Naive thymus-derived CD4-positive, alpha-beta T cell (primary cell): Measurements from ENCODE around the gene IL4. TPM values are rescaled to one million over a fixed set of nuclear protein-coding genes. Genes with fewer than 3 reads are reported as not detected.

Source experiments
- ATAC-seq: fragments of 150-1000 bp; cut with Tn5 transposase; 2 replicates; pipeline ENCODE4 v1.10.0; 2021; ENCODE audit warnings: mild to moderate bottlenecking, moderate library complexity
- CTCF ChIA-PET: fragments of 350-600 bp; sonication (Branson Sonifier 250); formaldehyde crosslinking; loops from one replicate; lab custom pipeline; 2021; ENCODE audit warnings: antibody characterized with exemption; lab: Charles Lee
- POLR2A ChIA-PET: fragments of 350-600 bp; sonication (Branson Sonifier 250); formaldehyde crosslinking; loops from one replicate; lab custom pipeline; 2021; ENCODE audit warnings: antibody characterized with exemption, inconsistent platforms; lab: Charles Lee
- DNase-seq, 9 donors: peaks; one replicate each; pipeline versions ENCODE4 v3.0.0 to v3.0.0-alpha.2; 2020 to 2022; ENCODE audit warnings: mixed read lengths in 1 of 9
- H3K27ac ChIP-seq: one replicate; pipeline ENCODE4 v1.7.0; 2013; ENCODE audit warnings: mild to moderate bottlenecking, low read depth, low read length, moderate library complexity
- H3K27me3 ChIP-seq, 2 donors: one replicate each; pipeline ENCODE4 v1.7.0; 2013; ENCODE audit warnings: low read length in 2 of 2, mild to moderate bottlenecking in 2 of 2, moderate library complexity in 2 of 2; ENCODE audit not compliant: control insufficient read depth in 2 of 2, insufficient read depth in 2 of 2
- H3K36me3 ChIP-seq, 3 experiments: 1 replicate in 2 of 3; 2 replicates in 1 of 3; pipeline ENCODE4 v1.7.0; 2013; ENCODE audit warnings: low read length in 3 of 3, mild to moderate bottlenecking in 3 of 3, moderate library complexity in 1 of 3; ENCODE audit not compliant: insufficient read depth in 3 of 3, control insufficient read depth in 2 of 3
- H3K4me1 ChIP-seq, 2 donors: one replicate each; pipeline ENCODE4 v1.7.0; 2013; ENCODE audit warnings: low read length in 2 of 2, mild to moderate bottlenecking in 2 of 2, moderate library complexity in 1 of 2; ENCODE audit not compliant: control insufficient read depth in 2 of 2, insufficient read depth in 2 of 2
- H3K4me3 ChIP-seq: 2 replicates; pipeline ENCODE4 v1.7.0; 2013; ENCODE audit warnings: mild to moderate bottlenecking, low read length
- H3K9me3 ChIP-seq, 3 experiments: 1 replicate in 2 of 3; 2 replicates in 1 of 3; pipeline ENCODE4 v1.7.0; 2013; ENCODE audit warnings: low read length in 3 of 3; ENCODE audit not compliant: control insufficient read depth in 2 of 3
- H3K27ac Mint-ChIP-seq, 9 donors: one replicate each; pipeline ENCODE4 v1.8.0; 2020 to 2022; ENCODE audit warnings: mixed read lengths in 9 of 9, mild to moderate bottlenecking in 8 of 9, moderate library complexity in 5 of 9, inconsistent platforms in 2 of 9
- H3K27me3 Mint-ChIP-seq, 5 donors: one replicate each; pipeline ENCODE4 v1.8.0; 2021 to 2022; ENCODE audit warnings: mixed read lengths in 5 of 5, mild to moderate bottlenecking in 1 of 5
- H3K36me3 Mint-ChIP-seq, 5 donors: one replicate each; pipeline ENCODE4 v1.8.0; 2020 to 2022; ENCODE audit warnings: mixed read lengths in 5 of 5, mild to moderate bottlenecking in 3 of 5, inconsistent platforms in 1 of 5
- H3K4me1 Mint-ChIP-seq, 7 donors: one replicate each; pipeline ENCODE4 v1.8.0; 2020 to 2022; ENCODE audit warnings: mixed read lengths in 7 of 7, mild to moderate bottlenecking in 3 of 7, inconsistent platforms in 1 of 7
- H3K4me3 Mint-ChIP-seq, 10 donors: one replicate each; pipeline ENCODE4 v1.8.0; 2020 to 2022; ENCODE audit warnings: mild to moderate bottlenecking in 10 of 10, mixed read lengths in 10 of 10, moderate library complexity in 6 of 10, inconsistent platforms in 2 of 10
- H3K9me3 Mint-ChIP-seq, 11 donors: one replicate each; pipeline ENCODE4 v1.8.0; 2020 to 2022; ENCODE audit warnings: mixed read lengths in 11 of 11, mild to moderate bottlenecking in 4 of 11, inconsistent platforms in 1 of 11, moderate library complexity in 1 of 11
- intact Hi-C, 2 donors: fragments of 100-400 bp; cut with micrococcal nuclease; formaldehyde crosslinking; loops; one replicate each; pipeline ENCODE4 v1.15.1; 2023
- polyA plus RNA-seq, 2 donors: library from polyadenylated mRNA; unstranded; fragments of 300-500 nt; fragmentation: Illumina TruSeq; gene quantifications; one replicate each; pipeline ENCODE4 v1.2.3, GENCODE V29; 2021
- total RNA-seq, 6 experiments: library from RNA in 5 of 6; stranded (reverse) in 5 of 6; gene quantifications; 1 replicate in 5 of 6; 2 replicates in 1 of 6; pipeline ENCODE4 v1.2.3 and lab custom pipeline; 2021 to 2026

The IL4 gene
- total and polyA plus RNA-seq, 7 experiments from 2014 or later, result 1.1 to 6.0 (median 4.5) TPM; not detected in 4

- peaks cover 0 to 45% (median 0%) of the 10 kb centered on the region in 7 donors for H3K4me1 Mint-ChIP-seq
- Histone ChIP-seq H3K4me3 (no peak overlapping the region), H3K27ac (no peak overlapping the region), H3K4me1 (peaks cover 0 to 28% of the 10 kb centered on the region in 2 donors), H3K9me3 (no peaks in the 10 kb centered on the region), H3K27me3 (no peaks in the 10 kb centered on the region), H3K36me3 (no peaks in the 10 kb centered on the region)
- CTCF ChIA-PET, result no interaction called here
- peak overlapping the region in 1 of 9 donors; percentile 5 for H3K27ac Mint-ChIP-seq
- ATAC-seq (peak; percentile 65), DNase-seq (no peak)
- H3K36me3 Mint-ChIP-seq, result no peaks in the 10 kb centered on the region
- H3K4me3 Mint-ChIP-seq, result no peak overlapping the region
- peaks cover 0 to 3% (median 0%) of the 10 kb centered on the region in 11 donors for H3K9me3 Mint-ChIP-seq
- peaks cover 0 to 9% (median 0%) of the 10 kb centered on the region in 5 donors for H3K27me3 Mint-ChIP-seq
- intact Hi-C loops, result no loop called here
- POLR2A ChIA-PET, result no interaction called here
These were observed 7.3 kb upstream of the IL4 start for GRCh38 chr5:132666310-132667123.

GRCh38 chr5:132667309-132667708, 6.5 kb upstream of the IL4 start:
- H3K4me3 ChIP-seq, result no peak overlapping the region
- no peaks in the 10 kb centered on the region for H3K27me3 ChIP-seq
- H3K9me3 Mint-ChIP-seq, result peaks cover 0 to 3% (median 0%) of the 10 kb centered on the region in 11 donors
- no peaks in the 10 kb centered on the region for H3K36me3 Mint-ChIP-seq
- H3K27ac ChIP-seq, result no peak overlapping the region
- ChIA-PET POLR2A (no interaction called here), CTCF (no interaction called here)
- intact Hi-C loops, result no loop called here
- ATAC-seq, result no peak
- peaks cover 0 to 28% of the 10 kb centered on the region in 2 donors for H3K4me1 ChIP-seq
- H3K27ac Mint-ChIP-seq, result no peak overlapping the region
- no peak for DNase-seq
- peaks cover 0 to 9% (median 0%) of the 10 kb centered on the region in 5 donors for H3K27me3 Mint-ChIP-seq
- peaks cover 0 to 38% (median 0%) of the 10 kb centered on the region in 7 donors for H3K4me1 Mint-ChIP-seq
- H3K4me3 Mint-ChIP-seq, result no peak overlapping the region
- no peaks in the 10 kb centered on the region for H3K9me3 ChIP-seq
- no peaks in the 10 kb centered on the region for H3K36me3 ChIP-seq

GRCh38 chr5:132667761-132668705, 5.8 kb upstream of the IL4 start:
- Mint-ChIP-seq H3K27me3 (peaks cover 0 to 9% (median 0%) of the 10 kb centered on the region in 5 donors), H3K9me3 (peaks cover 0 to 3% (median 0%) of the 10 kb centered on the region in 11 donors), H3K27ac (no peak overlapping the region), H3K4me3 (no peak overlapping the region), H3K36me3 (no peaks in the 10 kb centered on the region), H3K4me1 (peaks cover 0 to 32% (median 0%) of the 10 kb centered on the region in 7 donors)
- H3K27ac ChIP-seq, result no peak overlapping the region
- ChIA-PET POLR2A (no interaction called here), CTCF (no interaction called here)
- H3K4me3 ChIP-seq, result no peak overlapping the region
- peaks cover 0 to 20% of the 10 kb centered on the region in 2 donors for H3K4me1 ChIP-seq
- no peak for ATAC-seq
- H3K27me3 ChIP-seq, result no peaks in the 10 kb centered on the region
- no peak for DNase-seq
- no peaks in the 10 kb centered on the region for H3K9me3 ChIP-seq
- no peaks in the 10 kb centered on the region for H3K36me3 ChIP-seq
- intact Hi-C loops, result no loop called here

GRCh38 chr5:132668706-132669454, 4.9 kb upstream of the IL4 start:
- H3K4me3 Mint-ChIP-seq, result no peak overlapping the region
- CTCF ChIA-PET, result no interaction called here
- no peaks in the 10 kb centered on the region for H3K36me3 ChIP-seq
- no peaks in the 10 kb centered on the region for H3K9me3 ChIP-seq
- H3K27me3 Mint-ChIP-seq, result peaks cover 0 to 9% (median 0%) of the 10 kb centered on the region in 5 donors
- peaks cover 0 to 3% (median 0%) of the 10 kb centered on the region in 11 donors for H3K9me3 Mint-ChIP-seq
- H3K4me1 Mint-ChIP-seq, result peaks cover 0 to 29% (median 0%) of the 10 kb centered on the region in 7 donors
- no peaks in the 10 kb centered on the region for H3K27me3 ChIP-seq
- no peak overlapping the region for H3K27ac ChIP-seq
- no peak overlapping the region for H3K27ac Mint-ChIP-seq
- H3K4me3 ChIP-seq, result no peak overlapping the region
- peaks cover 0 to 12% of the 10 kb centered on the region in 2 donors for H3K4me1 ChIP-seq
- no peaks in the 10 kb centered on the region for H3K36me3 Mint-ChIP-seq
- intact Hi-C loops, result no loop called here
- POLR2A ChIA-PET, result no interaction called here
- no peak for DNase-seq
- no peak for ATAC-seq

GRCh38 chr5:132669455-132669820, 4.4 kb upstream of the IL4 start:
- no peak for ATAC-seq
- Mint-ChIP-seq H3K27ac (no peak overlapping the region), H3K36me3 (no peaks in the 10 kb centered on the region), H3K4me3 (no peak overlapping the region), H3K9me3 (peaks cover 0 to 3% (median 0%) of the 10 kb centered on the region in 11 donors), H3K27me3 (peaks cover 0 to 9% (median 0%) of the 10 kb centered on the region in 5 donors), H3K4me1 (peaks cover 0 to 29% (median 0%) of the 10 kb centered on the region in 7 donors)
- intact Hi-C loops, result no loop called here
- no peak for DNase-seq
- H3K27me3 ChIP-seq, result no peaks in the 10 kb centered on the region
- H3K36me3 ChIP-seq, result no peaks in the 10 kb centered on the region
- ChIA-PET CTCF (no interaction called here), POLR2A (no interaction called here)
- H3K27ac ChIP-seq, result no peak overlapping the region
- no peak overlapping the region for H3K4me3 ChIP-seq
- H3K4me1 ChIP-seq, result peaks cover 0 to 6% of the 10 kb centered on the region in 2 donors
- no peaks in the 10 kb centered on the region for H3K9me3 ChIP-seq
